GM19240 (cell line): ENCODE results near the gene HNRNPK.
"Not testable (repeated sequence)": the region's sequence is repeated elsewhere in the genome, so short reads cannot be mapped to it uniquely, and the experiment has no call there.

Experiments used
- DNase-seq: peaks from one replicate; pipeline ENCODE4 v3.0.0; 2011; ENCODE audit warnings: low spot score; ENCODE audit not compliant: insufficient read length

The HNRNPK gene

DNA sequence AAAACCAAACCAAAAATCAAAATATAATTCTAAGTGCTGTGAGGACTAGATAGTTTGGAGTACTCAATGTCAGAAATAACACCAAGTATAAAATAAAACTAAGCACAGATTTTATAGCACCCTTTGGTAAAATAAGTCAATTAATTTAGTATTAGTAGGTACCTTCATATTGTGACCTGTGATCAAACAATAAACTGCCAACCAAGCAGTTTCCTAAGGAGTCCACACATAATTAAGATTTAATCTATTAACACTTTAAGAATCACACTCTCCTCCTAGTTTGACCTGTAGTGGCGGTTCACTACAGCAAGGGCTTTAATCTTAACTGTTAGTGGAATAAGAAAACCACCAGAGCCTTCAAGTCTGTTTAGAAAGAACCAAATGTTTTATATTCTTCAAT lies 2.8 kb downstream of the HNRNPK start:
- no peak for DNase-seq

DNA sequence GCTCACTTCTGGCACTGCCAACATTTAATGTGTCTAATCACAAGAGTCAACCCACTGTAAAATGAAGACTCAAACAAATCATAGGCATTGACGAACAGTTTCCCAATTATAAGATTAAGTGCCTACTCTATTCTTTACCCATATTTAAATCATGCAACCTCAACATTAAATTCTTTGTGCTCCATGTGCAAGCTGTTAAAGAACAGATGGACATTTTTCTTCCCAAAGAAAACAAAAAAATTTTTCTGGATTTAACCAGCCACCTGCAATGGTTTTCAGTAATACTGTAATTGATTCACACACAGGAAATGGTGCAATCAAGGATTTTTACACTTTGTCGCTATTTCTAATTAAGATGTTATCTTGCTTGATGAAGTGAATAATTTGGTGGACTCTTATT lies 3.6 kb downstream of the HNRNPK start:
- DNase-seq, result no peak

DNA sequence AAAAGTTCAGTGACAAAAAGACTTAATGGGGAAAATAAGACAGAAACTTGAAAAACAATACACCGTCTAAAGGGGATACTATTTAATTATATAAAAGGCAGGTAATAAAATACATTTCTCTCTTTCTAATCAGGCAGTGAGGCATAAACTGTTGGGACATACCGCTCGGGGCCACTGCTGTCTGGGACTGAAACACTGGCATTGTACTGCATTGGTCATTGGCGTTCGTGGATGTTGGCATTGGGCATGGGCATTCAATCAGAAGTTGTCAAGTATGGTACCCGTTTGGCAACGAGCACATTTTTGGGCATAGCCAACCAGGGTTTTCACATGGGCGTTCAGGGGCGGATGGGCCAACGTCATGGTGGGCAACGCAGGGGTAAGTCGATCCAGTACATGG lies 4.7 kb downstream of the HNRNPK start:
- DNase-seq, result no peak

DNA sequence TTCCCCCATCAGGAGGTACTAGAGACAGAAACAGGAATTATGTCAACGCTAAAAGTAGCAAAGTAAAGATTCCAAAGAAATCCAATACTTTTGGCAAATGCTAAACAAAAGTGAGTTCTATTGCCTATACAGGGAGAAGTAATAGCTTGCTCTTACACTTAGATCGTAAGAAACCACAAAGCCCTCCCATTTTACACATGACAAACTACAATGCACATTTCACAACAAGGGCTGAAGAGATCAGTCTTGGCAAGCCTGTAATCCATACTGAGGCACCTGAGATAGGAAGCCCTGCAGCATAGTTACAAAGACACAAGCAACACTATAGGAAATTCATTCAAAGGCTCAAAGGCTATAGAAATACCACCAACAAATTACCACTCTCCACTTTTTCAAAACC lies 7.7 kb downstream of the HNRNPK start:
- no peak for DNase-seq

DNA sequence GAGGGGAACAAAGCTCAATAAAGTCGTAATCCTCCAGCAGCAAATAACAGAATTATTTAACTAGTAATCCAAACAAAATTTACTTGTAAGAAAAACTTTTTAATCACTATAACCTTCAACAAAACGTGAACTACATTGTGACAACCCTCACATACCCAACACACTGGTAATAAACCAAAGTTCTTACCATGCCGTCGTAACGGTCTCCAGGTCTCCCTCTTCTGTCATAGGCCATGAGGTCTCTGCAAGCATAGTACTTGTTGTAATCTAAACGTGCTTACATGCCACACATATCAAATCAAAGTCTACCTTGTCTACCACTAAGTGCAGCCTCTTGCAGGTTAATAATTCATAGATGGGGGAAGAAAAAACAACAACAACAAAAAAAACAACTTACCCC lies 8.5 kb downstream of the HNRNPK start:
- no peak for DNase-seq

DNA sequence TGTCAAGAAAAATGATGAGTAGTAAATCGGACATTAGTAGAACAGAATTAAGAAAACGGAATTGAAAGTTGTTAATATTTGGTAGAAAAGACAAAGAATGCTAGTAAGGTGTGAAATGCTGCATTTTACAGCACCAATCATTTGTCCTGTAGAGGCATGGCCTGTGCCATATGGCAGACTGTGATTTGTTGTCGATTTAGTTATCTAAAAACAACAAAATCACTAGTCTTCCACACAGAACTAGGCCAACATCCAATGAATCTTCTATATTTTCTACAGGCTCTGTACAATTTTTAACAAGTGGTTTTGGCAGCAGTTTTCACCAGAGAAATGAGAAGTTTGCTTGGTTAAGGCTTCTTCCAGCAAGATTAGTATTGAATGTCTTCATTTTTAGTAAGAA lies 10.4 kb downstream of the HNRNPK start:
- DNase-seq, result no peak

DNA sequence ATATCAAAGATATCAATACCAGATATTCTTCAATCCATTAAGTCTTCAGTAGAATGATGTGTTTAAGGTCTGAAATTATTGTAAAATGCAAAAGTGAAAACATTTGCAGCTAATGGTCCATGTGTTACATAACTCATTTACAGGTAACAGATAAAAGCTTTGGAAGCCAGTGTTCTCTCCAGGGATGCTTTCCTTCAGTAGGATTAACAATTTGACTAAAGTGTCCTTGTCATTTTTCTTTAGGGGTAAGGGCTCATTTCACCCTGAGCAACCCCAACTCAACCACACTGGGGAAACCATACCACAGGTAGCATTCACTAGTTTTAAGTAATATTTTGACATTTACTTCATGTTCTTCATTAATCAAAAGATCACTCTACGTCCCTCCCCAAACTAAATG lies 12.9 kb downstream of the HNRNPK start:
- DNase-seq, result no peak

DNA sequence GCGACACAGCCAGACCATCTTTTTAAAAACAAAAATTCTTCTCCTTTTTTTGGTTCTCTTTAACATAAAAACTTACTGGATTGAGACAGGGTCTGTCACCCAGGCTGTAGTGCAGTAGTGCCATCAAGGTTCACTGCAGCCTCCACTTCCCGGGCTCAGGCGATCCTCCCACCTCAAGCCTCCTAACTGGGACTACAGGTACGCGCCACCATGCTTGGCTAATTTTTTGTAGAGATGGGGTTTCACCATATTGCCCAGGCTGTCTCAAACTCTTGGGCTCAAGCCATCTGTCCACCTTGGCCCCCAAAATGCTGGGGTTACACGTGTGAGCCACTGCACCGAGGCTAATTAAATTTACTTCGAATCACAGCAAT lies 13.8 kb downstream of the HNRNPK start:
- no peak for DNase-seq

DNA sequence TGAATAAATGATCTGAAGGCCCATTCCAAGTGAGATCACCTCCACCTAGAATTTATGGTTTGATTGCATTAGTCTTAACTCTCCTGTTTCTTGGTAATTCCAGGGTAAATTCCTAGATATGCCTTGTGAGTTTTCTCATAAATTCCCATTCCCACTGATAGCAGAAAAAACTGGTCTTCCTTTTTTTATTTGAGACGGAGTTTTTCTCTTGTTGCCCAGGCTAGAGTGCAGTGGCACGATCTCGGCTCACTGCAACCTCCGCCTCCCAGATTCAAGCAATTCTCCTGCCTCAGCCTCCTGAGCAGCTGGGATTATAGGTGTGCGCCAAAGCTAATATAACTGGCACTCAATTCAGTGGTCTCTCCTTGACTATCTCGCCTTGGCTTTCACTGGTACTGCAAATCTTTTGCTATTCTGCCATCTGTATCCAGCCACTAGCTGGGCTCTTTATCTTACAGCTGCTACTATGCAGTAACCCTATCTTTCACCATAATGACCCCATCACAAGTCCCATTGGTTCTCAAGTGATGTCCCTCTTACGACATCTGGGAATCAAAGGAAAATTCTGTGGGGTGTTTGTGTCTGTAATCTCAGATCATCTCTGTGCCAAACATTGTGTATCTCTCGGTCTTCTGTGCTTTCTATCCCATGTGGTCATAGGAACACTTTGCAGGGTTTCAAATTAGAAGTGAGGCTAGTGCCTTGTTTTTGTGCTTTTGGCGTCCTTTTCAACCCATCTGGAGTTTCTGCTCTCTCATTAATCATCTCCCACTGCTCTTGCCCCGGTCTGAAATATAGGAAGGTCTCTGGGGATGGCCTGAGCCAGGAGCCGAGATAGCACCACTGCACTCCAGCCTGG lies 14.4 kb downstream of the HNRNPK start:
- DNase-seq, result no peak

DNA sequence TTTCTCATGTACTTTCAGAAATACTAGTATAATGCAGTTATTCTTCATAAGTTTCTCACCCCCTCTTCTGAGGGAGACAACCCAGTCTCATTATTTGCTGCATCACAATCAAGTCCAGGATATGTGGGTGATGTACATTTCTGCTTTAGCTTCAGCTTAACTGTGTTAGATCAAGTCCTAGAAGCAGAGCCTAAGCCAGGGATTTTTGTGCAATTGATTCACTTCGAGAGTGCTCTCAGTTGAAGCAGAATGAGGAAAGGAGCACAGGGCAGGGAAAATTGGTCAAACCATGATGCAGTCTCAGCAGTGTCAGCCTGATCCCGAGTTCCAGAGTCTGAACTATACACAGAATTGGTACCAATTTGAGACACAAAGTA lies 15.1 kb downstream of the HNRNPK start:
- no peak for DNase-seq

DNA sequence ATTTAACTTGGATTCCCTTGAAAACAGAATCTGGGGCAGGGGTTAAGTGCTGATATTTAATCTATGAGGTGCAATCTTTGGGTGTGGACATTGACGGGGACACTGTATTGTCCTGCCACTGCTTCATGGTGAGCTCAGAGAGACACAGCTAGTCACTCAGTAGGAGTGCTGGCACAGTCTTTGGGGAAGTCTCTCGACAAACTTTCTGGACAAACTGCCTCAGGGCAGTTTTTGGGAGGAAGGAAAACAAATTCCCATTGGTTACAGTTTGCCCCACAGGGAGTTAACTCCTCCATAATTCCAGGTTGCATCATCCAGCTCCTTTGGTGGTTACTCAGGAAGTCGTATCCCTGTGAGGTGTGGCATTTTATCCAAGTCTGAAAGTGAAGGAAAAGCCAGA lies 17.9 kb downstream of the HNRNPK start:
- no peak for DNase-seq

DNA sequence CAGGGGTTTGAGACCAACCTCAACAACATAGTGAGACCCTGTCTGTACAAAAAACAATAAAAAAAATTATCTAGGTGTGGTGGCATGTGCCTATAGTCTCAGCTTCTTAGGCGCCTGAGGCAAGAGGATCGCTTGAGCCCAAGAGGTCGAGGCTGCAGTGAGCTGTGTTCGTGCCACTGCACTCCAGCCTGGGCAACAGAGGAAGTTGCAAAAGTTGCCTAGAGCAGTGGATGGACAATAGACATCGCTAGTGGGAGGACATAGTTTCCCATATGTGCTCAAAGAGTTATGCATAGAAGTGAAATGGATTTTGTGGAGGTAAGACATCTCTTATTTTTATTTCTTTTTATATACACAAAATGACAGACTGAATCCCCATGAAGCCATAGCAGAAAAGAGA lies 19.0 kb downstream of the HNRNPK start:
- no peak for DNase-seq

DNA sequence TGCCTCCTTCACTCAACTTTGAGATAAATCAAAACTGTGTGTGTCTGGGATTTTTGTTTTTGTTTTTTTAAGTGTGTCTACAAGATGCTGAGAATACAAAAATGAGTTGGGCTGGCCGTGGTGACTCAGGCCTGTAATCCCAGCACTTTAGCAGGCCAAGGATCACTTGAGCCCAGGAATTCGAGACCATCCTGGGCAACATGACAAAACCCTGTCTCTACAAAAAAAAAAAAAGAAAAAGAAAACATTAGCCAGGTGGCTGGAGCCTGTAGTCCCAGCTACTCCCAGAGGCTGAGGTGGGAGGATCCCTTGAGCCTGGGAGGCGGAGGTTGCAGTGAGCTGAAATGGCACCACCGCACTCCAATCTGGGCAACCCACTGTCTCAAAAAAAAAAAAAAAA lies 21.0 kb downstream of the HNRNPK start:
- DNase-seq, result no peak

DNA sequence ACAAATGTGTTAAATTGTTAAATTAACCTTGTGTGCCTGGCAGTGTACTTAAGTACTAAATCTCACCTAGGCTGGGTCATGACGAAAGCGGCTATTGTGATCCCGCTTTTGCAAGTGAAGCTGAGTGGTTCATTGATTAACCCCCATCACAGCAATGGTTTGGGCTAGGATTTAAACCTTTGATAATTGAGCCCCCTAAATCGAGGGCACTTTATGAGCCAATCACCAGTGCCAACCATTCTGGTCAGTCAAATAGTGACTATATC lies 22.8 kb downstream of the HNRNPK start:
- DNase-seq, result no peak

DNA sequence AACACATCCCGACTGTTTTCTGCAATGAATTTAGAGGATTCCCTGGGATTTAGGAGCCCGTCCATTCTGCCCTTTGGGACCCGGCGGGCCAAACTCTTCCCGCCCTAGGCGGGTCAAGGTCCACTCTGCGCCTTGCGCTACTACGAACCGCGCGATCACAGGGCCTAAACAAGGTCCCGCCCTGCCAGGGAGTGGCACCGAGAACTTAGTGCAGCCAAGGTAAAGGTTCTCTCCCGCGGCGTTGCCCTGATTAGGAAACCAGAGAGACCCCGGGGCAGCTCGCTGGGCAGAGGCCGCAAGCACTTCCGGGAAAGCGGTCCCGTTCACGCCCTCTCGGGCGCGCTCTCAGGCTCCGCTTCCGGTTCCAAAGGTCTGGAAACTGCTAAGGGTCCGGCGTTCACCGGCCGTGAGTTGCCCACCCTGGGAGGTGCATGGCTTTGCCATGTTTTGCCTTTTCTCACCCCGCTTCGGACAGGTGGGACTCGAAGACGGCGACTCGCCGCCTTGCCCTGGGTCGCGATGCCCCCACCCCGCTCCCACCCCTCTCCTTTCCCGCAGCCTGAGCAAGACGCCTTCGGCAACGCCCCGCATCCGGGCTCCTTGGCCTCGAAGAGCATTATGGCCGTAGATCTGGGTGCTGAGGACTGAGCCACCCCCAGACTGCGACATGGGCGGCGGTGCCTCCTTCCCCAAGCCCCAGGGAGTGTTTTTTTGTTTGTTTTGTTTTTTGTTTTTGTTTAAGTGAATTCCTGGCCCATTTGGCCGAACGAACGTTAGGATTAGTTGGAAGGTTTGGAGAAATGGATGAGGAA lies 23.4 kb downstream of the HNRNPK start:
- DNase-seq, result peak; percentile 50

DNA sequence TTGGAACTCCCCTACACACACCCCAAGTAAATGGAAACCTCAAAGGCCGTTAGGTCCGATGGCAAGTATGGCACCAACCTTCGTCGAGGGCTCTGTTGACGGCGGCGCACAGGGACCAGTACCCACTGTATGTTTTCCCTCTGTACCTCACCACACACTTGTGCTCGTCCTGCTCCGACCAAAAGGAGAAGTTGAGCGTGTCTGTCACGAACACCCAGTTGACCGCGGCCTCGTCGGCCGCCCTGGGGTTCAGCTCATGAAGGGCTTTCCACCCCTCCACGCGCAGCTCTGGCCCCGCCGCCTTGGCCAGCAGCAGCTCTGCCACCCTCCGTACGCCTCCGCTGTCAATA lies 24.0 kb downstream of the HNRNPK start:
- DNase-seq, result no peak

DNA sequence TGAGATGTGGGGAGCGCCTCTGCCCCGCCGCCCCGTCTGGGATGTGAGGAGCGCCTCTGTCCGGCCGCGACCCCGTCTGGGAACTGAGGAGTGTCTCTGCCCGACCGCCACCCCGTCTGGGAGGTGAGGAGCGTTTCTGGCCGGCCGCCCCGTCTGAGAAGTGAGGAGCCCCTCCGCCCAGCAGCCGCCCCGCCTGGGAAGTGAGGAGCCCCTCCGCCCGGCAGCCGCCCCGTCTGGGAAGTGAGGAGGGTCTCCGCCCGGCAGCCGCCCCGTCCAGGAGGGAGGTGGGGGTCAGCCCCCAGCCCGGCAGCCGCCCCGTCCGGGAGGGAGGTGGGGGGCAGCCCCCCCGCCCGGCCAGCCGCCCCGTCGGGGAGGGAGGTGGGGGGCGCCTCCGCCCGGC lies 31.9 kb downstream of the HNRNPK start:
- not testable (repeated sequence) for DNase-seq

DNA sequence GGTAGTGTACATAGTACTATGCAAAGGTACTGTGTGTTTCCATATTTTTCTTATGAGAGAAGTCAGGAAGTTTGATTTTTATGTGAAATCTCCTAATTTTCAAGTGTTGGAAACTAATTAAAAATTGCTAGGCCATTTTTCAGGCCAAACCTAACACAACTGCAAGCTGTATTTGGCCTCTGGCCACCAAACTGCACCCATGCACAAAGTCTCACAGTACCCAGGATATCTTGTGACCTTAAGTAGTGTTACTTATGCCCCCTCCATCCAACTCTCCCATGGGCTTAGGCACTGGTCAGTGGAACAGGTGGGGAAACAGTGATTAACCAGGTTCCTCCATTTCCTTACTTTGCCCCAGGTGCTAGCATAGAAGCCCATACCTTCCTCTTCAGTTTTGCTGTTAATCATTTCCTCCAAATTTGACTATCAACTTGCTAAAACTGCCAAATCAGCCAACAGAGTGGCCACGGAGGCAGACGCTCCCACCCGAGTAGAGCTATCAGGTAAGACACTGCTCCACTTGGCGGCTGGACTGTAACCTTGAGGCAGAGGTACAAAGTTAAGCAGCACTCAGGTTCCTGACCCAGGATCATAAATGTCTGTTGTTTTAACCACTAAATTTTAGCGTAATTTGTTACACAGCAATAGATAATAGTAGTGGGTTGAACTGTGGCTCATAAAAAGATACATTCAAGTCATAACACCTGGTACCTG lies 39.3 kb downstream of the HNRNPK start:
- no peak for DNase-seq

DNA sequence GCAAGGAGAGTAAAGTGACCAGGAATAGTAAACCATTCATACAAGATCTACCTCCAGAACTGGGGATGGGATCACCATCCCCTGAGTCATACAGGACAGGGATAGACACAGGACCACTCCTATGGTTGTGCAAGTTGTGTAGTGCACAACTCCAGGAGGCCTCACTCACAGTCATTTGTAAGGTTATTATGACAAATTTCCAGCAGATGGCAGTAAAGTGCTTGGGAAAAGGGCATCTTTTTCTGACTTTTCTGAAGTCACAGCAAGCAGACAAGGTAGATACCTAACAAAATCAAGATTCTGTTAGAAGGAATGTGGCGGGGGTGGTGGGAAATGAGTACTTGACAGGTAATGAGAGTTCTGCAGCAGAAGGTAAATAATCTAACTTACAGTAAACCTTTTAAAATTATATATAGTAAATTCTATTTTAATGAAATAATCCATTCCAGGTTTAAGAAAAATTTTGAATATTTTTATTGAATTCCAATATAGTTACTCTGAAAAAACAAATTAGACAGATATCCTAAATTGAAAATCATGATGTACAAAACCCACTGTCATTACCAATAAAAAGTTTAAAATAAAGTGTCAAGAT lies 42.1 kb downstream of the HNRNPK start:
- peak; percentile 23 for DNase-seq

DNA sequence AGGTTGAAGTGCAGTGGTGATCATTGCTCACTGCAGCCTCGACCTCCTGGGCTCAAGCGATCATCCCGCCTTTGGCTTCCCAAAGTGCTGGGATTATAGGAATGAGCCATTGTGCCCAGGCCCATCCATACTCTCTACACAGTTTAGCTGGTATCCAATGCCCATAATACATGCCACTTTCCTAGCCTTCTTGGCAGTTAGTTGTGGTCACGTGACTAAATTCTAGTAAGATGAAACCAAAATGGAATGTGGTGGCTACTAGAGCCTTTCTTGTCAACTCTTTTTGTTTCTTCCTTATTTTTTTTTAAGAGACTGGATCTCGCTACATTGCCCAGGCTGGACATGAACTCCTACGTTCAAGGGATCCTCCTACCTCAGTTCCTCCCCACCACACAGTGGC lies 43.5 kb downstream of the HNRNPK start:
- no peak for DNase-seq

DNA sequence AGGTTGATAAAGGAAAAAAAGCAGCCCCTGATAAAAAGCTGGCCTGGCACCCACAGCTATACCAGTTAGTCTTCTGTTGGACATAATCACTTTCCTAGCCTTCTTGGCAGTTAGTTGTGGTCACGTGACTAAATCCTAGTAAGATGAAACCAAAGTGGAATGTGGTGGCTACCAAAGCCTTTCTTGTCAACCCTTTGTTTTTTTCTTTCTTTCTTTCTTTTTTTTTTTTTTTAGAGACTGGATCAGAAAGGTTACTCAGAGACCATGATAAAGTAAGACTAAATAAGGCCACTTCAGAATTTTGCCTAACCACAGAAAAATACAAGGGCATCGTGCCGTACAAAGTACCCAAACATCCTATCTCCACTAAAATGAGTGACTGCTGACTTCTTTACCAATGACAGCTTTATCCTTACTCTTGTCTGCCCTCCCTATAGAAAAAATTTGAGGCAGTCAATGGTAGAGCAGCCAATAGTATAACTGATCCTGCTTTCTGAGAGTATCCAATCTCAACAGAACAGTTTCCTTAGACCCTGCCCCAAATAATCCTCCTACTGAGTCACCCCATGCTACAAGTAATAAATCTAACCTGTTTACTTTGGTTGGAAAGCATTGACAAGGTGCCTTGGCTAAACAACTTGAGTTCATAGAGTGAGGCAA lies 44.6 kb downstream of the HNRNPK start:
- DNase-seq, result no peak
